Stimulated activated CD4-positive, alpha-beta T cell treated with anti-CD3 and anti-CD28 coated beads, TNF-alpha, amount 100 ng/mL, for 1 hour (primary cell): ENCODE measurements around the gene PTGFRN.

ENCODE experiments used
- DNase-seq, 3 donors: peaks; one replicate each; pipeline ENCODE4 v3.0.0-alpha.2; 2020; ENCODE audit warnings: low read depth in 3 of 3, low spot score in 1 of 3

Gene PTGFRN

DNA sequence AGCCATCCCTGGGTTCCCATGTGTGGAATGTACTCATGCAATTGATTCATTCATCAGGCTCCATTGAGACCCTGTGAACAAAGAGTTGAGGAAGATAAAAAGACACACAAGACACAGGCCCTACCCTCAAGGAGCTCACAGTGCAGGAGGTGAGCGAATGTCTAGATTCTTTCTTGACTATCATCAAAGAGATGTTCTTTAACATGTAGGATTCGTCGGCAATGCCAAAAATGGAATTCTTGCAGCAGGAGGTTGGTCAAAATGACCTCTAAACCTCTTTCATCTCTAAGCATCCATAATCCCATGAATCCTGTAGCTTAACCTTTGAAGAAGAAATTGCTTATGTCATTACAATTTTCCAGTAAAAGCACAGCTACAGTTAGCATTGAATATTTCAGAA, 122.5 kb downstream of the PTGFRN start:
- no peak for DNase-seq

DNA sequence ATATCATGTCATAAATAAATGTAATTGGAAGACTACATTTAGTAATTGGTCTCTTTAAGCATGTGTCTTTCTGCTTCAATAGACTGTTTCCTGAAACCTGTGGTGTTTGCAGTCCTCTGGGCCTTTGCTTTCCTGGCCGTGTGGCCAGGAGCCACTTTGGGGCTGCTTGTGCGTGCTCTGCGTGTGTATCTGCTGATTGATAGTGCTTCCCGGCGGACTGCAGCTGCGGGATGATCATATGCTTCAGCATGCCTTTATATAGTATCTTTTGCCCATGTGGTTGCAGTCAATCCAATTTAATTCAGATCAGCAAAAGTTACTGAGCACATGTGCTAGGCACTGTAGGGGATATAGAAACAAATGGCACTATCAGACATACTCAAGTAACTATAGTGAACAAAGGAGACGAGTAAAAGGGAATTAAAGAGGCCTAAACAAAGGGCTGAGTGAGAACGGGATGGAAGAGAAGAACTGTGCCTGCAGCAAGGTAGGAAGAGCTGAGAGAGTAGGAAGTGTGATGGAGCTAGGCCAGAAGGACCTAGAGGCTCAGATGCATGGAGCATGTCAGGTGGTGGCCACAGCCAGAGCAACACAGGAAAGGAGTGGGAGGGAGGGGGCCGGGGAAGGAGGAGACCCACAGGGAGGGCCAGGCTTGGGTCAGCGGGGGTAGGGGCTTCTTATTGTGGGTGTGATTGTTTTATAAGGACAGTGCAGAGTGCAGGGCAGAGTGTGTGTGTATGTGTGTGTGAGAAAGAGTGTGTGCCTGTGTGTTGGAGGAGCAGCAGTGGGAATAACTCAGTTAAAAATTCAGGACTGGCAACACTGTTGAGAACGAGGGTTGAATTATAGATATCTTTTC, 123.2 kb downstream of the PTGFRN start:
- no peak for DNase-seq

DNA sequence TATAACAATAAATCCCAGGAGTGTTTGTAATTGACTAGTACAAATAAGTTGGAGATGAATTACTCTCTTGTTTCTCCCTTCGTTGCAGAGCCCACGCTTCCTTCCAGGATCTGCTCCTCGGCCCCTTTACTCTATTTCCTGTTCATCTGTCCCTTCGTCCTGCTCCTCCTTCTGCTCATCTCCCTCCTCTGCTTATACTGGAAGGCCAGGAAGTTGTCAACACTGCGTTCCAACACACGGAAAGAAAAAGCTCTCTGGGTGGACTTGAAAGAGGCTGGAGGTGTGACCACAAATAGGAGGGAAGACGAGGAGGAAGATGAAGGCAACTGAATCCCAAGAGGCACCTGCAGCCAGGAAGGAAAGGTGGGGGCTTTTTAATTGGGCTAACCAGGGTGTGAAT, 124.1 kb downstream of the PTGFRN start:
- DNase-seq, result no peak

DNA sequence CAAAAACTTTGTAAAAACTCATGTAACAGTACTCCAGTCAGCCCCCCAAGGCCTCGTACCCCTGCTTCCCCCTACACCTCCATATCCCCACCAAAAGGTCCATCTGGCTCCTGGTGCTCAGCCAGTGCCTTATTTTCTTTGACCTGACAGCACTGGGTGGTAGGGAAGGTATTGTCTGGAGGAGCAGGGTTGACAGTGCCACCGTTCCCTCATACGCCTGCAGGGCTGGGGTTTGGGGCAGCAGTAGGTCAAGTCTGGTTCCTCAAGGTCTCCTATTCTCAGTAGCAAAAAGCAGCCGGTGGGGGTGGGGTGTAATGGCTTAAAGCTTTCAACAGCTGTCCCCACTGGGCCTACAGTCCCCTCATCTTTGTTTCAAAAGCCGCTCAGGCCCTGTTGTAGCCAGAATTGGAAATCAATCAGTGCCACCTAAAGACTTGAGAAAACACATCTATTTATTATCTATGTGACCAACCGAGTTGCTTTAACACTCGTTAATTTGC, 125.1 kb downstream of the PTGFRN start:
- DNase-seq, result no peak

DNA sequence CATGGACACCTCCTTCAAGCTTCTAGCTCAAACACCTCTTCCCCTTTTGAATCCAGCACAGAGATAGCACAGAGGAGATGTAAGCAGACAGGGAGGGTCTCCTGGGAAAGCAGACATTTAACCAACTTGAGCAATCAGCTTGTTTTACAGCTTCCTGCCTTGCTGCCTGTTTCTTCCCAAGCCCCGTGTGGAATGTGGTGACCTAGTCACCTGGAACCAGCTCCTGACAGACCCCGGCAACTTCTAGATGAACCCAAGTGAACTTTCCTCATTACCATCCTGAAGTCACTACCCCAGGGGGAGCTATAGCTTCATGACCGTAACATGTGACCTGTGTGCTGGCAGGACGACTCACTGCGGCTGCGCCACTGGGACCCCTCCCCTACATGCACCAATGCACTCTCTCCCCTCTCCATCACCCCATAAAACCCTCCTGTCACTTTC, 126.3 kb downstream of the PTGFRN start:
- DNase-seq, result no peak

DNA sequence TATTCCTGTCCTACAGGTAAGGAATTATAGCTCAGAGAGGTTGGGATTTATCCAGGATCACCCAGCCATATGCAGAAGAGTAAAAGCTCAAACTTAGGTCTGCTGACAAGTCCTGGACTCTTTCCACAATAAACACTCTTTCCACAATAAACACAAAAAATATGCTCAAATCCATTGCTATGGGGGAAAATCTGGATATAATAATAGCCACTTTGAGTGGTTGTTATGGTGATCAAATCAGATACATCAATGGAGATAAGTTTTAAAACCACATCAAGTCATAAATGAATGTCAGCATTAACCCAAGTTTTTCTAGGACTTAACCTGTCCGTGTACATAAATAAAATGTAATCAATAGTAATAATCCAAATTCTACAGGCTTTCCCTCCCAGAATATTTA, 128.1 kb downstream of the PTGFRN start:
- no peak for DNase-seq

DNA sequence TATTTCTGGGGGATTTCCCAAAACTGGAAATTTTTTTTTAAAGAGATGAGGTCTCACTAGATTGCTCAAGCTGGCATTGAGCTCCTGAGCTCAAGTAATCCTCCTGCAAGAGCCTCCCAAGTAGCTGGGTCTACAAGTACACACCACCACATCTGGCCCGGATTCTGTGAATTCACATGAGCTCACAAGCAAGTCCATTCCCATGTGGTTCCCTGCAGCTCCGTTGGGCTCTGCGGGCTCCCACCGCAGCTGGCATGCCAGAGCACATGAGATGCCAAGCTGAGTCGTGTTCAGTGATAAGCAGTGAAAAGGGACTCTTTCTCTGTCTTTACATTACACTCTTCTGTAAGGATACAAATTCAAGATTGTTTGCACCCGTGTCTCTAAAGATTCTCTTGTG, 128.5 kb downstream of the PTGFRN start:
- no peak for DNase-seq
